ENCODE measurements around the gene CCDC190.
"Not testable (repeated sequence)": the region's sequence is repeated elsewhere in the genome, so short reads cannot be mapped to it uniquely, and the experiment has no call there.

CCDC190 gene

DNA sequence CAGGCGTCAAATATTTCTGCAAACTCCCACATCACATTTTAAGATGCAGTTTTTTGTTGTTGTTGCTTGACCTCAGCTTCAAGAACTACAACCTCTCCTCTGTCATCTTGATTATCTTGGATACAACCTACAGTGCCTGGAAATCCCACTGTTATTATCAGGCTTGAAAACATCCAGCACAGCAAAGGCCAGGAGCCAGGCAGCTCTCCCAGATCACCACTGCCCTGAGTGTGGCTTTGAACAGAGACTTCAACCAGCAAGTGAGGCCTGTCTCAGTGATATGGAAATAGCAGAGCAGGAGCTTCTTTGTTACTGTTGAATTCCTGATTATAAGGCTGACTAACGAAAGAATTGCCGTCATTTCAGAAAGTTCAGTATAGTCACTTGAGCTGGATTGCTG, 28.5 kb downstream of the CCDC190 start:
- DNase-seq = no peak

DNA sequence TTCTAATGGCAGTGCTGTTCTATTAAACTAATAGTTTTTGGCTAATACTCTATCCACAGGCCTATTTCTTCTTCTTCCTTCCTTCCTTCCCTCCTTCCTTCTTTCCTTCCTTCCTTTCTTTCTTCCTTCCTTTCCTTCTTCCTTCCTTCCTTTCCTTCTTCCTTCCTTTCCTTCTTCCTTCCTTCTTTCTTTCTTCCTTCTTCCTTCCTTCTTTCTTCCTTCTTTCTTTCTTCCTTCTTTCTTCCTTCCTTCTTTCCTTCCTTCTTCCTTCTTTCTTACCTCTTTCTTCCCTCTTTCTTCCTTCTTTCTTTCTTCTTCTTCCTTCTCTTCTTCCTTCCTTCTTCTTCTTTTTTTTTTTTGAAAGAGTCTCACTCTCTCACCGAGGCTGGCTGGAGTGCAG, 31.7 kb downstream of the CCDC190 start:
- DNase-seq = no peak

DNA sequence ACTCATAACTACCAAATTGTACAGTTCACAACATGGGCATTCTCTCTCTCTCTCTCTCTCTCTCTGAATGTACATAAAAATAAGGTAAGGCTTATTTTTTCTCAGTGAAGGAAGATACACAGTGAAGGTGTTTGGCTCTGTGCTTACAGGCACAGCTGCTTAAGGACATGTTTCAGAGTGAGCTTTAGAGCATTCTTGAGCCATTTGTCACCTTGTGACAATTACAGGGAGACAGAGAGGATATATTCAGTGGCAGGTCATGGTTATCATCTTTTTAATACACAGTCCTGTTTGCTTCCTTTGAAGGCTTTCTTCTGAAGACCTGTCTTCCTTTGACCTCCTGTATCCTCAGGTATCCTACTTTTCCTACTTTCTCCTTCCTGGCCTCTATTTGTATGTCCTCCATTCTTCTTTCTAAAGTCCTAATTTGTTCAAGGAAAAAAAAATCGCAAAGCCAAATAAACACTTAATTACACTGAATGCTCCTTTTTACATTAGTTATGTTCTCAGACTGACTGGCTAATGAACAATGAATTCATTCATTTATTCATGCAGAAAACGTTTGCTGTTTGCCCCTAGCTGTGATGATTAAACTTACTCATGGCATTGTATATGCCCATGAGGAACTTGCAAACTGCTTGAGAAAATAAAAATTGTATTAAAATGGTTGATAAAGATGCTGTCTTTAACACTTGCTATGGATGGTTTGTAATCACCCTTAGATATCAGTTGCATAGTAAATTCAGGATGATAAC, 37.0 kb downstream of the CCDC190 start:
- no peak for DNase-seq

DNA sequence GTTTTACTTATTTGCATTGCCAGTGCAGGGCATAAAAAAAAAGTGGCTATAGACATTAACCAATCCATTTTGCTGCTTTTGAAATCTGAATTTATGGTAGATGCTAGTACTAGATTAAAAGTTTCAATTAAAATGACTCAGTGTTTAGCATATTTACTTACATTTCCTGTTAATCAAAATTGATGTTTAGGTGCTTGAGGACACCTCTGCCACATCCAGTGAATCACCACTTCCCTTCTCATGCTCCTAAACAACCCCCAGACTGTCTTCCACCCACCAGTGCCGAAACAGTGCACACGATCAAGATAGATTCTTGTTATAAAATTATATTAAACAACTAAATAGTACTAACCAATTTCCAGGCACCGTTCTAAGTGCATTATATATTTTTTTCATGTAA, 37.7 kb downstream of the CCDC190 start:
- DNase-seq = no peak

DNA sequence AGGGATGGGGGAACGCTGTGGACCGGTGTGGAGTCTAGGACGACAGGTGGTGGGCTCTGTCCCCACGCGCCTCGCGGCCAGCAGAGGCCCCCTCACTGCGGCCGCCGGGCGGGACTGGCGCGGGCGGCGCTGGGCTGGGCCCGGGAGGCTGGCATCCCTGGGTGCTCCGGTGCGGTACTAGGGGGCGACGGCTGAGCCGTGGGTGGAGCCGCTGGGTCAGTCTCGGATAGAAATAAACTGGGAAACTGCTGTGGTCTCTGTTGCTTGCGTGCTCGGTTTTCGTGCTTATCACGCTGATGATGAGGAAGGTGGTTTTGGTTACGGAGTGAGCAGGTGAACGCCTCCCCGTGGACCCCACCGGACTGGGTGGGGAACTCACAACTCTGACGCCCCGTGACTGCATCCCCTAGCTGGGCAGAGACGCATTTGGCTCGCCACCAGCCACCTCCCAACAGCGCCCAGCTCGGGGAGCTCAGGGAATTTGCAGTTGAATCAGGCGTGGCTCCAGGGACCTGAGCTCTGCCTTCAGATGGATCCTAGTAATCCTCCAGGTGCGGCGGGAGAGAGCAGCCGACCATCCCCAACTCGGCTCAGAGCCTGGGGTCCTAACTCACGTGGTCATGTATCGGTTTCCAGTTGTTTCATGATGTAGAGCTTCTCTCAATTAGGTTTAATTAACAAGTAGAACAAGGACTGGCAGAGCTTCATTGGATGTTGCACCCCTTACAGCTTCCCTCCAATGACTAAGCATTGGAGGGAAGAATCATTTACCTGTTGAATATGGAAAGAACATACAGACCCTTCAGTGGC, 38.4 kb downstream of the CCDC190 start:
- DNase-seq = peak in 5 of 14 donors; percentile 6 to 31 (median 13)

DNA sequence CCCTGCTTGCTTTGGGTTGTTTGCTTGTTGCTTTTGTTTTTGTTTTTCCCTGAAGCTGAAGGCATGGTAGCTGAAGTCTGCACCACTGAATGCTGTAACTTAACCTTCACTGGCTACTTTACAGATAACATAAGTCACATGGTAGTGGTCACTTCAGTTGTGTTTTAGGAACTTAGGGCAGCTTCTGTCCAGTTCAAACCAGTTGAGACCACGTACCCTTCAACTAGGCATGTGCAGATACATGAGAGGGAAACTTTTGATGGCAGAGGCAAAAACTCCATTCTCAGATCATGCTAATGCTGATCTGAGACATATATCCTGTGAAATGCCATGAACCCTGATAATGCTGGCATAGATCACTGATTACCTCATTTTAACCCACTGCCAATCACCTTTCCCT, 42.3 kb downstream of the CCDC190 start:
- not testable (repeated sequence) for DNase-seq

DNA sequence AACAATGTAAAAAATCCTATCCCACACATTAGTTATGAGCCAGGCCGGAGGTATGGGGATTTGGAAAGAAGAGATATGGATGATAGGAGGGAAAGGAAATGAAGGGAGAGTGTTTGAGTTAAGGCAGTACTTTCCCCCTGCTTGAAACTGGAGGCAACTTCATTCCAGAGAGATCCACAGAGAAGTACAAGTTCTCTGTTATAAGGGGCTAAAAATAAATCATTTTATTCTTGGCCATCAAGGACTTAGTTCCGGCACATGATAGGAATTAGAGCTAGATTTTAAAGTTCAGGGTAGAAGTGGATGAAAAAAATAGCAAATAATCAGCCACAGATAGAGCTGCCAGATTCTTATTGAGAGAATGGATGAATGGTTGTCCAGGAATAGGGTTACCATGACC, 42.8 kb downstream of the CCDC190 start:
- not testable (repeated sequence) for DNase-seq

DNA sequence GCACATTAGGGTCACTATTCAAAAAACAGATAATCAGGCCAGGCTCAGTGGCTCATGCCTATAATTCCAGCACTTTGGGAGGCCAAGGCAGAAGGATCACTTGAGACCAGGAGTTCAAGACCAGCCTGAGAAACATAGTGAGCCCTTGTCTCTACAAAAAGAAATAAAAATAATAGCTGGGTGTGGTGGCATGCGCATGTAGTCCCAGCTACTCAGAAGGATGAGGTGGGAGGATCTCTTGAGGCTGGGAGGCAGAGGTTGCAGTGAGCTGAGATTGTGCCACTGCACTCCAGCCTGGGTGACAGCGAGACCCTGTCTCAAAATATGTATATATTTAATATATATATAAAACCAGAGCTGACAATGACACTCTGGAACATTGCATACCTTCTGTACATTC, 48.6 kb downstream of the CCDC190 start:
- DNase-seq = not testable (repeated sequence)

DNA sequence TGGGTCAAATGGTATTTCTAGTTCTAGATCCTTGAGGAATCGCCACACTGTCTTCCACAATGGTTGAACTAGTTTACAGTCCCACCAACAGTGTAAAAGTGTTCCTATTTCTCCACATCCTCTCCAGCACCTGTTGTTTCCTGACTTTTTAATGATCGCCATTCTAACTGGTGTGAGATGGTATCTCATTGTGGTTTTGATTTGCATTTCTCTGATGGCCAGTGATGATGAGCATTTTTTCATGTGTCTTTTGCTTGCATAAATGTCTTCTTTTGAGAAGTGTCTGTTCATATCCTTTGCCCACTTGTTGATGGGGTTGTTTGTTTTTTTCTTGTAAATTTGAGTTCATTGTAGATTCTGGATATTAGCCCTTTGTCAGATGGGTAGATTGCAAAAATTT, 53.5 kb downstream of the CCDC190 start:
- not testable (repeated sequence) for DNase-seq

Measured in C1 segment of cervical spinal cord (tissue), 14 donors.